MM.1S (cell line): ENCODE measurements around the gene IGSF11.

Experiments
- DNase-seq: peaks from one replicate; pipeline ENCODE4 v3.0.0-alpha.2; 2015
- H2AFZ ChIP-seq: fragments of 300-600 bp; sonication (generic); 2 replicates; pipeline ENCODE4 v1.6.0; 2016; ENCODE audit warnings: antibody characterized with exemption, low read length
- H3F3A ChIP-seq: fragments of 300-600 bp; sonication (generic); 2 replicates; pipeline ENCODE4 v1.6.1; 2016; ENCODE audit warnings: mild to moderate bottlenecking, antibody characterized with exemption, low read length, moderate library complexity, mixed read lengths; ENCODE audit not compliant: insufficient read depth
- H3K27ac ChIP-seq: fragments of 300-600 bp; sonication (generic); 2 replicates; pipeline ENCODE4 v1.5.1; 2016; ENCODE audit warnings: mild to moderate bottlenecking, low read length
- H3K27me3 ChIP-seq: fragments of 300-600 bp; sonication (generic); replicated peaks from 2 replicates; pipeline ENCODE4 v1.6.0; 2016; ENCODE audit warnings: low read length; ENCODE audit not compliant: insufficient read depth
- H3K36me3 ChIP-seq: fragments of 300-600 bp; sonication (generic); replicated peaks from 2 replicates; pipeline ENCODE4 v1.6.1; 2016; ENCODE audit warnings: mild to moderate bottlenecking, low read length, mixed read lengths; ENCODE audit not compliant: insufficient read depth
- H3K4me1 ChIP-seq: fragments of 300-600 bp; sonication (generic); 2 replicates; pipeline ENCODE4 v1.6.1; 2016; ENCODE audit warnings: low read length, mixed read lengths
- H3K4me2 ChIP-seq: fragments of 300-600 bp; sonication (generic); 2 replicates; pipeline ENCODE4 v1.6.0; 2016; ENCODE audit warnings: low read depth, low read length
- H3K4me3 ChIP-seq: fragments of 300-600 bp; sonication (generic); 2 replicates; pipeline ENCODE4 v1.5.1; 2016; ENCODE audit warnings: low read length, mixed read lengths
- H3K79me2 ChIP-seq: fragments of 300-600 bp; sonication (generic); 2 replicates; pipeline ENCODE4 v1.6.1; 2016; ENCODE audit warnings: mixed run types, low read length, mixed read lengths
- H3K9ac ChIP-seq: fragments of 300-600 bp; sonication (generic); 2 replicates; pipeline ENCODE4 v1.6.1; 2016; ENCODE audit warnings: low read length, mixed read lengths
- H3K9me2 ChIP-seq: fragments of 300-600 bp; sonication (generic); replicated peaks from 2 replicates; pipeline ENCODE4 v1.6.1; 2016; ENCODE audit warnings: mild to moderate bottlenecking, low read length, mixed read lengths; ENCODE audit not compliant: insufficient read depth
- H3K9me3 ChIP-seq: fragments of 300-600 bp; sonication (generic); replicated peaks from 2 replicates; pipeline ENCODE4 v1.6.1; 2016; ENCODE audit warnings: mild to moderate bottlenecking, low read length, mixed read lengths; ENCODE audit not compliant: insufficient read depth
- H4K20me1 ChIP-seq: fragments of 300-600 bp; sonication (generic); 2 replicates; pipeline ENCODE4 v1.6.1; 2016; ENCODE audit warnings: mild to moderate bottlenecking, low read length, moderate library complexity, mixed read lengths; ENCODE audit not compliant: insufficient read depth
- CTCF ChIP-seq: fragments of 300-600 bp; sonication (generic); IDR thresholded peaks from 2 replicates; pipeline ENCODE4 v1.5.1; 2016; ENCODE audit warnings: antibody characterized with exemption, low read length, mixed read lengths
- EZH2 ChIP-seq: fragments of 300-600 bp; sonication (generic); optimal IDR thresholded peaks from 2 replicates; pipeline ENCODE3; 2017; ENCODE audit warnings: low read depth, mild to moderate bottlenecking, antibody characterized with exemption, low read length, mixed read lengths
- EZH2phosphoT487 ChIP-seq: fragments of 300-600 bp; sonication (generic); IDR thresholded peaks from 2 replicates; pipeline ENCODE4 v1.6.1; 2018; ENCODE audit warnings: antibody characterized with exemption, low read length

Gene IGSF11

GRCh38 chr3:118951089-118951488 is 83.6 kb downstream of the IGSF11 start:
- H3K4me3 ChIP-seq: no peak overlapping the region

GRCh38 chr3:118949113-118949760 is 85.4 kb downstream of the IGSF11 start:
- Histone ChIP-seq H3K9me3 (no peaks in the 10 kb centered on the region), H4K20me1 (no peaks in the 10 kb centered on the region), H3K36me3 (no peaks in the 10 kb centered on the region), H3K79me2 (no peaks in the 10 kb centered on the region), H3K9me2 (no peaks in the 10 kb centered on the region), H3K4me2 (peak overlapping the region; percentile 51), H3K4me3 (peak overlapping the region; percentile 5; the same call in 1 of the 2 replicates), H3K4me1 (peaks cover 12% of the 10 kb centered on the region), H3F3A (0 out of 2 replicates have a peak, but pooled peaks cover 5% of the 10 kb centered on the region), H3K9ac (no peak overlapping the region), H2AFZ (no peak overlapping the region), H3K27ac (peak overlapping the region; percentile 29; the same call in 1 of the 2 replicates), H3K27me3 (no peaks in the 10 kb centered on the region)
- peak; percentile 75 for DNase-seq
- TF ChIP-seq EZH2phosphoT487: no peak
- no peak for TF ChIP-seq CTCF
- no peak for TF ChIP-seq EZH2

More at GRCh38 chr3:118951089-118951488, 83.6 kb downstream of the IGSF11 start:
- Histone ChIP-seq H3K27ac (no peak overlapping the region), H3K9ac (no peak overlapping the region), H3K36me3 (no peaks in the 10 kb centered on the region), H3K79me2 (no peaks in the 10 kb centered on the region), H3K9me3 (no peaks in the 10 kb centered on the region), H3K27me3 (no peaks in the 10 kb centered on the region), H2AFZ (no peak overlapping the region), H3K4me2 (no peak overlapping the region), H4K20me1 (no peaks in the 10 kb centered on the region), H3K4me1 (peaks cover 21% of the 10 kb centered on the region), H3F3A (peaks cover 14% of the 10 kb centered on the region), H3K9me2 (no peaks in the 10 kb centered on the region)
- TF ChIP-seq EZH2 (no peak), EZH2phosphoT487 (no peak), CTCF (no peak)
- DNase-seq: no peak

- Histone ChIP-seq H3K9me2 (no peaks in the 10 kb centered on the region), H3K4me3 (no peak overlapping the region), H3K9ac (no peak overlapping the region), H3K4me2 (no peak overlapping the region), H3K27ac (no peak overlapping the region), H3K9me3 (no peaks in the 10 kb centered on the region), H3F3A (0 out of 2 replicates have a peak, but pooled peaks cover 5% of the 10 kb centered on the region), H4K20me1 (no peaks in the 10 kb centered on the region), H3K4me1 (peaks cover 18% of the 10 kb centered on the region), H3K79me2 (no peaks in the 10 kb centered on the region), H2AFZ (no peak overlapping the region), H3K27me3 (no peaks in the 10 kb centered on the region), H3K36me3 (no peaks in the 10 kb centered on the region)
- TF ChIP-seq CTCF (no peak), EZH2phosphoT487 (no peak), EZH2 (no peak)
- no peak for DNase-seq
Measured at GRCh38 chr3:118948146-118948545, 86.5 kb downstream of the IGSF11 start.
